ENCODE data around the gene NBPF14. TPM values are rescaled to one million over a fixed set of nuclear protein-coding genes. Genes with fewer than 3 reads are reported as not detected.
"Not testable (repeated sequence)": the region's sequence is repeated elsewhere in the genome, so short reads cannot be mapped to it uniquely, and the experiment has no call there.

The NBPF14 gene, protein sequence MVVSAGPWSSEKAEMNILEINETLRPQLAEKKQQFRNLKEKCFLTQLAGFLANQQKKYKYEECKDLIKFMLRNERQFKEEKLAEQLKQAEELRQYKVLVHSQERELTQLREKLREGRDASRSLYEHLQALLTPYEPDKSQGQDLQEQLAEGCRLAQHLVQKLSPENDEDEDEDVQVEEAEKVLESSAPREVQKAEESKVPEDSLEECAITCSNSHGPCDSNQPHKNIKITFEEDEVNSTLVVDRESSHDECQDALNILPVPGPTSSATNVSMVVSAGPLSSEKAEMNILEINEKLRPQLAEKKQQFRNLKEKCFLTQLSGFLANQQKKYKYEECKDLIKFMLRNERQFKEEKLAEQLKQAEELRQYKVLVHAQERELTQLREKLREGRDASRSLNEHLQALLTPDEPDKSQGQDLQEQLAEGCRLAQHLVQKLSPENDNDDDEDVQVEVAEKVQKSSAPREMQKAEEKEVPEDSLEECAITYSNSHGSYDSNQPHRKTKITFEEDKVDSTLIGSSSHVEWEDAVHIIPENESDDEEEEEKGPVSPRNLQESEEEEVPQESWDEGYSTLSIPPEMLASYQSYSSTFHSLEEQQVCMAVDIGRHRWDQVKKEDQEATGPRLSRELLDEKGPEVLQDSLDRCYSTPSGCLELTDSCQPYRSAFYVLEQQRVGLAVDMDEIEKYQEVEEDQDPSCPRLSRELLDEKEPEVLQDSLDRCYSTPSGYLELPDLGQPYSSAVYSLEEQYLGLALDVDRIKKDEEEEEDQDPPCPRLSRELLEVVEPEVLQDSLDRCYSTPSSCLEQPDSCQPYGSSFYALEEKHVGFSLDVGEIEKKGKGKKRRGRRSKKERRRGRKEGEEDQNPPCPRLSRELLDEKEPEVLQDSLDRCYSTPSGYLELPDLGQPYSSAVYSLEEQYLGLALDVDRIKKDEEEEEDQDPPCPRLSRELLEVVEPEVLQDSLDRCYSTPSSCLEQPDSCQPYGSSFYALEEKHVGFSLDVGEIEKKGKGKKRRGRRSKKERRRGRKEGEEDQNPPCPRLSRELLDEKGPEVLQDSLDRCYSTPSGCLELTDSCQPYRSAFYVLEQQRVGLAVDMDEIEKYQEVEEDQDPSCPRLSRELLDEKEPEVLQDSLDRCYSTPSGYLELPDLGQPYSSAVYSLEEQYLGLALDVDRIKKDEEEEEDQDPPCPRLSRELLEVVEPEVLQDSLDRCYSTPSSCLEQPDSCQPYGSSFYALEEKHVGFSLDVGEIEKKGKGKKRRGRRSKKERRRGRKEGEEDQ (N-terminal part only)
- 24.5 TPM for total RNA-seq

DNA sequence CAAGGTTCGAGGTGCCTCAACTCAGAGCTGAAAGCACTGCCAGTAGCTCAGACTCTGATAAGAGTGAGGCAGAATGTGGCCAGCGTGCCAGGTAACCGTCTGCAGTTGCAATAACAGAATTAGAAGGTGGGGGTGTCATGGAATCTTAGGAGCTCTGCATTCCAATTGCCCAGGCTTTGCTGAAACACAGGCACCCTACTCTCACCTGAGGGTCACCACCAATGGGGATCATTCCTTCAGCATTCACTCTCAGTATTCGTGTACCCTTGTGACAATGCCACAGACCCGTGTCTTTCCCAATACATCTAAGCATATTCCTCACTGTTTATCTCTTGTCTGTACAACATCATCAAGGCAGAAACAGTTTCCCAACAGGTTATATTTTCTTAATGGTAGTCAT, at the start of gene NBPF14:
Gene NBPF14 (minus strand): TSS at position 101 of the 400 bp plus-strand sequence. CDS start 294 bp downstream, outside the sequence.
- ATAC-seq: not testable (repeated sequence)

DNA sequence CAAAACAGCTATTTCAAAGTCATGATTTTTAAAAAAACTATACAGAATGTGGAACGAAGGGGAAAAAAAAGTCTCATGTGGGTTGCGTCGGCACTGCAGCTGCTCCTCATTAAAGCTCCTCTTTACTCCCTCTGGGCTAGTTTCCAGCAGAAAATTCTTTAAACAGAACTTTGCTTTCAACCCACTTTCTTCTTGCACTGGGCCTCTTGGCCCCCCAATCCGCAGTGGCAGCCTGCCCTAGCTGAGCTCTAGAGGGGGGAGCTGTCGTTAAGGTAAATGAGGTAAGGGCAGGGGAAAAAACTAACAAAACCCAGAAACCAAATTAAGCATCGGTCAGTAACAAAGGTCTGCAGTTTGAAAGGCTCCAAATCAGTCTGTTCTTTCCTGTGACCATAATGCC, 29.6 kb upstream of the NBPF14 start:
- not testable (repeated sequence) for ATAC-seq

DNA sequence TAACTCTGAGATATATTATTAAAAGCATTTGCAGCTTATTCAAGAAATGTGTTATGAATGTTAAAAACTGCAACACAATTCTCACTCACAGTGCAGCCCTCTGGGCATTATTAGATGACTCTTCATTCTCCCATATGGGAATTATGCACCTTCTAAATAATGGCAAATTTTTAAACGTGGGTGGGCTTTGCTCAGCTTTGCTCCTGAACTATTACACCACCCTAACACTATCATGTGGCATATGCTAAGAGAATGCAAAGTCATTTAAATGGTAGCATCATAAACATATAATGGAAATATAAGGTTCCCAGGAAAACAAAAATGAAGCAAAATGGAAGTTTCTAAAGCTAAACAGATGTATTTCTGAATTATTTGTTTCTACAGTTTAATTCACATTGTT, 22.4 kb upstream of the NBPF14 start:
- ATAC-seq: not testable (repeated sequence)

DNA sequence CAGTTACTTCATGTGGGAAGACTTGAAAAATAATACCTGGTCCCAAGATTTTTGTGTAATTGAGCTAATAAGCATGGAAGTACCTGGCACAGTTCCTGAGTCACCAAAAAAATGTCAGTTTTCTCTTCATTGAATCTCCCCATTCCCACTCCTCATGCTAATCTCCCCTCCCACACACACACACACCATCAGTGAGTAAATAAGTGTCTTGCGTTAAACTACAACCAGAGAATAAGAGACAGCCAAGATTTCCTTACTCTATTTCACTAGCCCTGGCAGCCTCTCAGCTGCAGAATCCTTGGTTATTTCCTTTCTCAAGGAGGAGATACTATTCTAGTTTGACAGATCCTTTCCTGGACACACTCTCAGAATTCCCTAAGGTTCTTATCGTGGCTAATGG, 9.5 kb upstream of the NBPF14 start:
- ATAC-seq: not testable (repeated sequence)

DNA sequence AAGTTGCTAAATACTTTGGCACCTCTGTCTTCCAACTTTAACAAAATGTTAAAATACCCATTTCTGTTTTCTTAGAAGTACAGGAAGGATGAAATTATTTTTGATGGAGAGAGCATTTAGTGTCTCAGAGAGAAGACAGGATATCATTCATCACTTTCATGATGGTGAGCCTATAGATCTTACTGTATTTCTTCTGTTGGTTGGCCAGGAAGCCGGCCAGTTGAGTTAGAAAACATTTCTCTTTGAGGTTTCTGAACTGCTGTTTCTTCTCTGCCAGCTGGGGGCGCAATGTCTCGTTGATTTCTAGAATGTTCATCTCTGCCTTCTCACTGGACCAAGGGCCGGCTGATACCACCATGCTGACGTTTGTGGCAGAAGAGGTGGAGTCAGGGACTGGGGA, 451 bp downstream of the NBPF14 start:
- not testable (repeated sequence) for ATAC-seq

DNA sequence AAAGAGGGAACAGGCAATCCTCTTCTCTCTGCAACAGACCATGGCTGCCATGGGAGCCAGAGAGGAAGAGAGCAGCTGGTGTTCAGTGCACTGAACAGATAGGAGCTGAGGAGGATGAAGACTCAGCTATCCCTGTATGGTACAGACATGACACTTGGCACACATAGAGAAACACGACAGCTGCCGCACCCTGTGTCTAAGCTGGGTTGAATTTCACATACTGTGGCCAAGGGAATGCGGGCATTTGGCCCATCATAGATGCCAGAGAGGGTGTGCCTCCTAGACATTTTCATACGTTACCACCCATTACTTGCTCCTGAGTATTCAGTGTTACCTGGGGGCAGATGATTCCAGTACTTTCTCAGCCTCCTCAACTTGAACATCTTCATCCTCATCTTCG, 4.7 kb downstream of the NBPF14 start:
- not testable (repeated sequence) for ATAC-seq

DNA sequence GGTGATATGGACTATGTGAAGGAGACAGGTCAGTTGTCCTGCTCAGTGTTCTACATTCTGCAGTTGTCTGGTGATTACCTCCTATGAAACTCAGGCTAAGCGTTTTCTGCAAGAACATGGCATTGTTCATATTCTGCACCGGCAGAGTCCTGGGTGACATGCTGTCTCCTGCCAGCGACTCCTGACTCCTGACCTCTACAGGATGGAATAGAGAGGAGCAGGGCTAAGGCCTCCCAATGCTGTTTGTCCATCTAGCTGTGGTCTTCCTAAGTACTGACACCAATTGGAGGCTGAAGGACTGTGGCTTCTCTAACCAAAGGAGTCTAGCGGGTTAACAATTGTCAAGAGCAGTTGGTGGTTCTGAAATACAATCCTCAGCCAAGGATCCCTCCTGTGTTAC, 63.7 kb downstream of the NBPF14 start:
- ATAC-seq: not testable (repeated sequence)

DNA sequence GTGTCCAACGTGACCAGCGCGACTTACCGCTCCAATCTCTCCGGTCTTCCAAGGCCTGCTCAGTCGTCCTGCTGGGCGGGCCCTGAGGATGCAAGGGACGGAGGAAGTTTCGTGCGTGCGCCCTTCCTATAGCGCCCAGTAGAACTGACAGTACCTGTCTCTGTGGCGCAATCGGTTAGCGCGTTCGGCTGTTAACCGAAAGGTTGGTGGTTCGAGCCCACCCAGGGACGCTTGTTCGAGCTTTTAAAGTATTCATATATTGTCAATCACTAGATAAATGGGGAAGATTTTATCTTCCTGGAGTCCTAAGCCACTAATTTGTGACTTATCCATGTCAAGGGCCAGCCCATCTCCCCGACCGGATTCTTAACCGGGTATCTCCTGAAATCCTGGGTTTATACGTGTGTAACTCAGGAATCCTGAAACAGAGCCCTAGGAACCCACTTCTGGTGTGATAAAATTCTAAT, 66.7 kb downstream of the NBPF14 start:
- ATAC-seq: not testable (repeated sequence)

DNA sequence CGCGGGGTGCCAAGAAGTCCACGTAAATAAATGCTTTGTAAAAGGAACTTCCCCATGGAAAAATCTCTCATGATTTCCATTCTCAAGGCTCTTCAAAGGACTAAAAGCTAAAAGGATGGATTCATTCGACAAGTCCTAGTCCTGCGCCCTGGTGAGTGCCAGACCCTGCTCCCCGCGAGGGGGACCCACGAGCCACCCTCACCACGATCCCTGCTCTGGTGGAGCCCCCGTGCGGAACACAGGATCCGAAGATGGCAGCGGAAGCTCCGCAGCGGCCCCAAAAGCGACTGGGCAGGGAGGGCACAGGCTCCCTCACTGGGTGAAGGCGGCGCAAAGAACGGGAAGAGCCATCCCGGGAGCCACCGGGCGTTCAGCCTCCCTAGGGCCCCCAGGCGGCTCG, 67.2 kb downstream of the NBPF14 start:
- not testable (repeated sequence) for ATAC-seq

DNA sequence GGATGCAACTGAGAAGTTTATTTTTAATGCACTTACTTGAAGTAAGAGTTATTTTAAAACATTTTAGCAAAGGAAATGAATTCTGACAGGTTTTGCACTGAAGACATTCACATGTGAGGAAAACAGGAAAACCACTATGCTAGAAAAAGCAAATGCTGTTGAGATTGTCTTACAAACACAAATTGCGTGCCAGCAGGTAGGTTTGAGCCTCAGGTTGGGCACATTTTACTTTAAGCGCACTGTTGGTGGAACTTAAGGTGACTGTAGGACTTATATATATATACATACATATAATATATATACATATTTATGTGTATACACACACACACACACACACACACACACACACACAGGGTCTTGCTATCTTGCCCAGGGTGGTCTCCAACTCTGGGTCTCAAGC, 69.2 kb downstream of the NBPF14 start:
- not testable (repeated sequence) for ATAC-seq

DNA sequence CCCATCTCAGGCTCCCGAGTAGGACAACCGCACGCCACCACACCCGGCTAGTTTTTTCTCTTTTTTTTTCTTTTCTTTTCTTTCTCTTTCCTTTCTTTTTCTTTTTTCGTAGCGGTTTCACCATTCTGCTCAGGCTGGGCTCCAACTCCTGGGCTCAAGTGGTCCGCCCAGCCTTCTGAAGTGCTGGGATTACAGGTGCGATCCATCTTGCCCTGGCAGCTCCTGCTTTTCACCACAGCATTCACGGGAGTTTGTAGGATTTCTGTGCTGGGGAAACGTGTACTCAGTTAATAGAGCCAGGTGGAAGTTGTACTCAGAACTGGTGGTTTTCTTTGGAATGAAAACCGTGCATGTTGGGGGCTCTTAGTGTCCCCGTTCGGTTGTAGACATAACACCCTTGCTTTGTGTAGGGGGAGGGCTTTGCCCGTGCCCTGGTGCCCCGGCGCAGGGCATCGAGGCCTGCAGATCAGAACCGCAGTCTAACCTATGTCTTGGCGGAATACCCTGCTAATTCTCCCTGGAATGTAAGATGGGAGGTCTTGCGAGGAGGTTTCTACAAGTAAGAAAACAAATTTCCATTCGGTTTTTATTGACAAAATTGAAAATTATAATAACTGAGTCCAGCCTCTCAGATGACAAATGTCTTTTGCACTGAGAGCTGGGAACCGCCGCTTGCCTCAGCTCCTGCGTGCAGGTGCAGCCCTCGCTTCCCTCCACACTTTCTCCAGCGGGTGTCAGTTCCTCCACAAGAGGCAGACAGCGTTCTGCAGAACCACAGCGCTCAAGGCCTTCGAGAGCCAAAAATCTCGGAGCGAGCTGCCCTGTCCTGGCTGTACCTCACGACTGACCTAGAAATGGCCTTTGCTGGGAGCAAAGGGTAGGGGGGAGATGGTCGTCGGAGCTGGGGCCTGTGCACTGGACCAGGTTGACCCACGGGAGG, 72.3 kb downstream of the NBPF14 start:
- ATAC-seq: peak; percentile 28

DNA sequence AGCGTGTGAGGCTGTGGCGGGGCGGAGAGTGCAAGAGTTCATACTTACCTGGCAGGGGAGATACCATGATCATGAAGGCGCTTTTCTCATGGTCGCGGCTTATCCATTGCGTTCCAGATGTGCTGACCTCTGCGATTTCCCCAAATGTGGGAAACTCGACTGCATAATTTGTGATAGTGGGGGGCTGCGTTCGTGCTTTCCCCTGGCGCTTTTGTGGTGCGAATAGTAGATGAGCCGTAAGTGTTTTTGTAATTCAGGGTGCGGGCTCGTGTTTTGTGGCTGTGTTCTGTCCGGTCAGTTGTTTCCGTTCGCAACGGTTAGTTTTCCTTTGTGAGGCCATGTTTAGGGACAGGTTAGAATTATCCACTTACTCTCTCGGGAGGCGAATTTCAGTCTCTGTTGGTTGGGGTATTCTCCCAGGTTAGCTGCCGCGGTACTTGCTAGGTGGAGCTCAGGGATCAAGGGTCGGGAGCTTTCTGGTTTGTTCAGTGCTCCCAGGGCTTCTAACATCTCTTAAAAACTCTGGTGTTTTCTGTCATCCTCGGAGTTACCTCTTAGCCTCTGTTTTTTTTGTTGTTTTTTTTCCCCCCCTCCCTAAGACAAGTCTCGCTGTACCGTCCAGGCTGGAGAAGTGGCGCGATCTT, 73.1 kb downstream of the NBPF14 start:
- peak; percentile 93 for ATAC-seq

DNA sequence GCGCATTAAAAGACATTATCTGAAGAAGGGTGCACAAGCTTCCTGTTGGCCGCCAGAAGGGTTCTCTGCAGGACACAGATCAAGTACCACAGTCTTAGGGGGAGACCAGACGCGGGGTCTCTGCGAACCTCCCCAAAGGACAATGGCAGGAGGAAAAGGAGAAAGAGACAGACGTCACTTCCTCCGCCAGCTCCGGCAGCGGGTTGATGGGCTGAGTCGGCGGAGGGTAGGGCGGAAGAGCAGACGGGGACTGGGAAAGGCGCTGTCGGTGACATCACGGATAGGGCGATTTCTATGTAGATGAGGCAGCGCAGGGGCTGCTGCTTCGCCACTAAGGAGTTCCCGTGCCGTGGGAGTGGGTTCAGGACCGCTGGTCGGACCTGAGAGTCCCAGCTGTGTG, 73.7 kb downstream of the NBPF14 start:
- peak; percentile 84 for ATAC-seq

DNA sequence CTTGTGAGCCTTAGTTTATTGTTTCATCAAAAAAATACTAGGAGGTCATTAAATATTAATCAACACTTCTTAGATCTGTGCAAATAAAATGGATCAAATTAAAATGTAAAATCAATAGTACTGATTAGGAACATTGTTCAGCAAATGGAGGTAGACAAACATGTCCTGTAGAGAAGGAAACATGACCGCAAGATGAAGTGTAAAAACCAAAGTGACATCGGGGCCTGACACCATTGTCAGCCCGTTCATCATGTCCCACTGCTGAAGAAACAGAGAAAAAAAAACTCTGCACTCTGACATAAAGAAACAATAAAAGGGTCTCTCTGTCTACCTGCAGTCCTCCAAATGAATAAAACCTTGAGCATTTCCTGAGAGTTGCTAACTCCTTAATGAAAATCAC, 81.5 kb downstream of the NBPF14 start:
- ATAC-seq: not testable (repeated sequence)

DNA sequence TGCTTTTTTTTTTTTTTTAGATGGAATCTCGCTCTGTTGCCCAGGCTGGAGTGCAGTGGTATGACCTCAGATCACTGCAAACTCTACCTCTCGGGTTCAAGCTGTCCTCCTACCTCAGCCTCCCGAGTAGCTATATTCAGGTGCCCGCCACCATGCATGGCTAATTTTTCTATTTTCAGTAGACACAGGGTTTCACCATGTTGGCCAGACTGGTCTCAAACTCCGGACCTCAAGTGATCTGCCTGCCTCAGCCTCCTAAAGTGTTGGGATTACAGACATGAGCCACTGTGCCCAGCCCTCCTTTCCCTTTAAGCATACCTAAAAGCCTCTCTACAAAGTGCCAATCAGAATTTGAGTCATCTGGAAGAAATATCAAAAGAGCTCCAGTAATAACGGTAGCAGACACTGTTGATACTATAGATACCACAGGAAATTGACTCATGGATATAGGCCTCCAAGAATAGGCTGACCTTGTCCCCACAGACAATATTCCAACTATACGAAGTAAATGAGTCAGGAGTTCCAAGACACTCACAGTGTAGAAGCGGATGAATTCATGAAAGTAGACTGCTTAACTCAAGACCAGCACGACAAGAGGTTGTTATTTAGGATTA, 83.1 kb downstream of the NBPF14 start:
- ATAC-seq: not testable (repeated sequence)

DNA sequence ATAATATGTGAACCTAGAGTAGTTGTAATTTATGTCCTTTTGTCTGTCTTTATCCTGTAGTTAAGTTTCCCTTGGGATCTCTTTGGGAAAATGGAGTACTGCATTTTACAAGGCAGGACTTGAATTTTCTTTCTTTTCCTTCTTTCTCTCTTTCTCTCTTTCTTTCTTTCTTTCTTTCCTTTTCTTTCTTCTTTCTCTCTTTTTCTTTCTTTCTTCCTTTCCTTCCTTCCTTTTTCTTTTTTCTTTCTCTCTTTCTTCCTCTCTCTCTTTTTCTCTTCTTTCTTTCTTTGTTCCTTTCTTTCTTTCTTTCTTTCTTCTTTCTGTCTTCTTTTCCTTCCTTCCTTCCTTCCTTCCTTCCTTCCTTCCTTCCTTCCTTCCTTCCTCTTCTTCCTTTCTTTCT, 101.9 kb downstream of the NBPF14 start:
- not testable (repeated sequence) for ATAC-seq

DNA sequence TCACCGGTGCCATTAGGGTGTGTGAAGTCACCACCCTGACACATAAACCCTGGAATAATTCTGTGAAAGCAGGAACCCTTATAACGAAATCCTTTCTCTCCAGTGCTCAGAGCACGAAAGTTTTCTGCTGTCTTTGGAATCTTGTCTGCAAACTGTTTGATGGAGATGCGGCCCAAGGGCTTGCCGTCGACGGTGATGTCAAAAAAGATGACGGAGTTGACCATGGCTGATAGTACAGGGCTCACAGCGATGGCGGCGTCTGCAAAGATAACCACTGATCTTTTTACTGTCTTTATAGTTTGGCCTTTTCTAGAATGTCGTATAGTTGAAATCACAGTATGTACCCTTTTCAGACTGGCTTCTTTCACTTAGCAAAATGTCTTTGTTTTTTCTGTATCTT, 112.8 kb downstream of the NBPF14 start, which contains the start of gene PPIAL4G:
Gene PPIAL4G (minus strand): TSS at position 274 of the 400 bp plus-strand sequence. CDS start 50 bp downstream, at position 224.
- ATAC-seq: not testable (repeated sequence)
